ENCODE data around the gene SYT15. TPM values are rescaled to one million over a fixed set of nuclear protein-coding genes. Genes with fewer than 3 reads are reported as not detected.
"Not testable (repeated sequence)": the region's sequence is repeated elsewhere in the genome, so short reads cannot be mapped to it uniquely, and the experiment has no call there.

Gene SYT15
- total RNA-seq, result 1.3 and 1.8 TPM in 2 replicates

DNA sequence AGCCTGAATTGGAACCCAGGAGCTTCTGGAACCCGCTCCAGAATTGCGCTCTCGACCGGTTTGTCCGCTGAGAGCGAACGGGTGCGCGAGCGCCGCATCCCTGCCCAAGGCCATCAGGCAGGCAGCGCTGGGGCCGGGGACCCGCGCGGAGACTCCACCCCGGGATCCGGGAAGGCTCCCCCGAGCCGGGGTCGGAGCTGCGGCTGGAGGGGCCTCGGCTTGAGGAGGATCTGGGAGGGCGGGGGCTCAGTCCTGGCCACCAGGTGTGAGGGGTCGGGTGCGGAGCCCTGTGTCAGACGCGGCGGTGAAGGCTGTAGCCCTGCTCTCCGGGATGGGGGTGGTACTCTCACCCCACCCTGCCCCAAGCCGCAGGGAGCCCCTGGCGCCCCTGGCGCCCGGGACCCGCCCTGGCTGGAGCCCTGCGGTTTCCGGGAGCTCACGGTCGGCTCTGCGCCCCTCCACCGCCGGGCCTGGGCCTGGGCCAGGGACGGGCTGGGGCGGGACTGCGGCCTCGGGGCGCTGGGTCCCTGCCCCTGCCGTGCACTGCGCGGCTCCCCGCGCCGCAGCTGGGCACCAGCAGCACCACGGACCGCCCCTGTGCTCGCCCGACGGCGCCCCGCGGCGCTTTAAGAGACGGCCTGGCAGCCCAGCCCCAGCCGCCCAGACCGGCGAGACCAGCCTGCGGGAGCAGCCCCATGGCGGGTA is at the start of gene SYT15:
SYT15 (plus strand) TSS at position 655 of the 705 bp plus-strand sequence; CDS start at position 696, 41 bp downstream.
- H3K9me3 Mint-ChIP-seq; H3K27ac Mint-ChIP-seq; intact Hi-C loops (cut with micrococcal nuclease); H3K27me3 Mint-ChIP-seq; H3K36me3 Mint-ChIP-seq (ENCODE audit: low read depth); H3K4me3 Mint-ChIP-seq; H3K4me1 Mint-ChIP-seq: not testable (repeated sequence)
- DNase-seq, result peak; percentile 23

GRCh38 chr10:46529742-46530141 is 49.2 kb upstream of the SYT15 start:
- intact Hi-C loops (cut with micrococcal nuclease); H3K9me3 Mint-ChIP-seq; H3K36me3 Mint-ChIP-seq (ENCODE audit: low read depth); H3K4me1 Mint-ChIP-seq; H3K4me3 Mint-ChIP-seq; H3K27me3 Mint-ChIP-seq; DNase-seq; H3K27ac Mint-ChIP-seq: not testable (repeated sequence)

DNA sequence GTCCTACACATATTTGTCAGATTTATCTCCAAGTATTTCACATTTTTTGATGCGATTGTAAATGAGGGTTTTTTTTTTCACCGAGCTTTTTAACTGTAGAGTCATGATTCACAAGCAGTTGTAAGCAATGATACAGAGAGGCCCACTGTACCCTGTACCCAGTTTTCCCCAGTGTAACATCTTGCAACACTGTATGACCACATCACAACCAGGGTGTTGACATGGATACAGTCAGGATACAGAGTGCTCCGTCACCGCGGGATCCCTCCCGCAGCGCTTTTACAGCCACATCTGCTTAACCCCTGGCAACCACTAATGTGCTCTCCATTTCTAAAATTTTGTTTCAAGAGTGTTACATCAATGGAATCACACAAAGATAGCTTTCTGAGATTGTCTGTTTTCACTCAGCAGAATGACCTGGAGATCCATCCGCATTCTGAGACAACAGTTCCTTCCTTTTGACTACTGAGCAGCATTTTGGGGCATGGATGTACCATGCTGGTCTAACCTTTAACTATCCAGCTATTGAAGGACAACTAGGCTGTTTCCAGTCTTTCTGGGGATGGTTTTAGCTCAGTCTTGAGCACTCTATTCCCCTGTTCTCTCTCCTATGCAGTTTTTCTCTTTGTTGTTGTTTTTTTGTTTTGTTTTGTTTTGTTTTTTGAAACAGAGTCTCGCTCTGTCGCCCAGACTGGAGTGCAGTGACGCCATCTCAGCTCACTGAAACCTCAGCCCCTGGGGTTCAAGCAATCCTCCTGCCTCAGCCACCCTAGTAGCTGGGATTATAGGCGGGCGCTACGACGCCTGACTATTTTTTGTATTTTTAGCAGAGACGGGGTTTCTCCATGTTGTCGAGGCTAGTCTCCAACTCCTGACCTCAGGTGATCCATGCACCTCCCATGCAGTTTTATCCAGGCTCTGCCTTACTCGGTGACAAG is 48.4 kb upstream of the SYT15 start:
- no peak for DNase-seq
- H3K27me3 Mint-ChIP-seq, result no peaks in the 10 kb centered on the region
- no peak overlapping the region for H3K4me3 Mint-ChIP-seq
- no peaks in the 10 kb centered on the region for H3K4me1 Mint-ChIP-seq
- H3K27ac Mint-ChIP-seq, result no peak overlapping the region
- no peaks in the 10 kb centered on the region for H3K9me3 Mint-ChIP-seq
- H3K36me3 Mint-ChIP-seq (ENCODE audit: low read depth), result no peaks in the 10 kb centered on the region
- intact Hi-C loops (cut with micrococcal nuclease), result no loop called here

- intact Hi-C loops (cut with micrococcal nuclease); H3K9me3 Mint-ChIP-seq; H3K27ac Mint-ChIP-seq; H3K27me3 Mint-ChIP-seq; DNase-seq; H3K4me1 Mint-ChIP-seq; H3K36me3 Mint-ChIP-seq (ENCODE audit: low read depth); H3K4me3 Mint-ChIP-seq: not testable (repeated sequence)
Observed at GRCh38 chr10:46532256-46532655, 46.7 kb upstream of the SYT15 start.

- Mint-ChIP-seq H3K36me3 (ENCODE audit: low read depth) (no peaks in the 10 kb centered on the region), H3K27ac (no peak overlapping the region), H3K4me3 (no peak overlapping the region), H3K4me1 (no peaks in the 10 kb centered on the region), H3K9me3 (no peaks in the 10 kb centered on the region), H3K27me3 (peaks cover 17% of the 10 kb centered on the region)
- no peak for DNase-seq
- intact Hi-C loops (cut with micrococcal nuclease), result no loop called here
Observed at GRCh38 chr10:46534828-46535524, 44.0 kb upstream of the SYT15 start.

DNA sequence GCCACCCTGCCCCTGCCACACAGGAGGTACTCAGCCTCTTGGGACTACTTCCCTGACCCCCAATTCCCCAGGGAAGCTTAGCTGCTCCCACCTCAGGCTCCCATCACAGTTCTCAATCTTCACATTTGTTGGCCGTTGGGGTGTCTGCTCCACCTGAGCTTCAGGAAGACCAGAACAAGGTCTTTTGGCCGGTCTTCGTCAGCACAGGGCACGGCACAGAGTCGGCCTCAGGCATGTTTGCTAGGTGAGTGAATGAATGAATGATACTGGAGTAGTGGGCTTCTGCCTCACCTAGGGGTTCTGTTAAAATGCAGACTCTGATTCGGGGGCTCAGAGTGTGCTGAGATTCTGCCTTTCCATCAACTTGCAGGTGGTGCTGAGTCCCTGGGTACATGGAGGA is 42.8 kb upstream of the SYT15 start:
- Mint-ChIP-seq H3K36me3 (ENCODE audit: low read depth) (no peaks in the 10 kb centered on the region), H3K27ac (no peak overlapping the region), H3K9me3 (no peaks in the 10 kb centered on the region), H3K4me3 (no peak overlapping the region), H3K4me1 (no peaks in the 10 kb centered on the region), H3K27me3 (peaks cover 26% of the 10 kb centered on the region)
- no peak for DNase-seq
- intact Hi-C loops (cut with micrococcal nuclease), result no loop called here

DNA sequence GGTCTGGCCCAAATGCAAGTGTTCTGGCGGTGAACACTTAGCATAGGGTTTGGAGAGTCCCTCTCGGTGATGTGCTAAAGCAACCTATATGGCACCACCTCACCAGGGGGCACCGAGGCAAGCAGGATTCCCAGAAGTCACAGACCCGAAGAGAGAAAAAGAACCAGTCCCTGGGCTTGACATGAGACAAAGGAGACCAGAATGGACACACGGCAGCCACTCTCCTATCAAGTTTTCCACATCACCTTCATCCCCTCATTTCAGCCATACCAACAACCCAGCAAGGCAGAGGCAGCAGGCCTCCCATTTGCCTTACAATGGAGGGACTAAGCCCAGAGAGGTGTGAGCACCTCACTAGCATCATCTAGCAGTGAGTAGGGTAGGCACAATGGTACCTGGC is 42.1 kb upstream of the SYT15 start:
- Mint-ChIP-seq H3K4me1 (no peaks in the 10 kb centered on the region), H3K9me3 (no peaks in the 10 kb centered on the region), H3K4me3 (no peak overlapping the region), H3K27me3 (peaks cover 26% of the 10 kb centered on the region), H3K27ac (no peak overlapping the region), H3K36me3 (ENCODE audit: low read depth) (no peaks in the 10 kb centered on the region)
- DNase-seq, result no peak
- intact Hi-C loops (cut with micrococcal nuclease), result no loop called here

DNA sequence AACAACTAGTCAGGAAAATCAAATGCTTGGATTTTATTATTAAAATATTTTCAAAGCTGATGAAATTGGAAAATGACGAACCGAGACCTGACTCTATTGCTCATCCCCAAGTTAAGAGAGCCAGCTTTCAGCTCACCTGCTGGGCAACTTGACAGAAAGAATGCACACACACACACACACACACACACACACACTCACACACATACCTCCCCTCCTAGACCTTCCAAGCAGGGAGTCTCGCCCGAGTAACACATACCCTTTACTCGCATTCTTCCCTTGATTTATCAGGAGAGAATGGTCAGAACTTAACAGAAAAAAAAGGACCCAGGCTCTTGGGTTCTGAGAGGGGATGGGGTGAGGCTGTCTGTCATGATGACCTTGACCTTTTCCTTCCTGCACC is 41.6 kb upstream of the SYT15 start:
- intact Hi-C loops (cut with micrococcal nuclease), result no loop called here
- DNase-seq, result no peak
- Mint-ChIP-seq H3K9me3 (no peaks in the 10 kb centered on the region), H3K27ac (no peak overlapping the region), H3K4me1 (no peaks in the 10 kb centered on the region), H3K4me3 (no peak overlapping the region), H3K27me3 (peaks cover 30% of the 10 kb centered on the region), H3K36me3 (ENCODE audit: low read depth) (no peaks in the 10 kb centered on the region)

DNA sequence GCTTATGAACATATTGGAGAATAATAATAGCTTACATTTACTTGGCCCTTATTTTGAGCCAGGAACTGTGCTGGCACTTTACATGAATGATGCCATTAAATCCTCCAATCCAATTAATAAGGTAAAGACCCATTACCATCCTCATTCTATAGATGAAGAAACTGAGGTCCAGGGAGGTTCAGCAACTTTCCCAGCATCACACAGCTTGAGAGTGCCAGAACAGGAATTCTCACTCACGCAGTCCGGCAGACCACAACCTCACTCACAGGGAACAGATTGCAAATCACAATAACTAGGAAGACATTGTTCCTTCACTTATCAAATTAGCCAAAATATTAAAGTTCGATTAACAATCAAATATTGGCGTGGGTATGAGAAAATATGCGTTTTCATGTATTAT is 40.8 kb upstream of the SYT15 start:
- intact Hi-C loops (cut with micrococcal nuclease), result no loop called here
- H3K36me3 Mint-ChIP-seq (ENCODE audit: low read depth), result no peaks in the 10 kb centered on the region
- no peaks in the 10 kb centered on the region for H3K9me3 Mint-ChIP-seq
- no peaks in the 10 kb centered on the region for H3K4me1 Mint-ChIP-seq
- DNase-seq, result no peak
- no peak overlapping the region for H3K27ac Mint-ChIP-seq
- H3K27me3 Mint-ChIP-seq, result peaks cover 36% of the 10 kb centered on the region
- H3K4me3 Mint-ChIP-seq, result no peak overlapping the region

DNA sequence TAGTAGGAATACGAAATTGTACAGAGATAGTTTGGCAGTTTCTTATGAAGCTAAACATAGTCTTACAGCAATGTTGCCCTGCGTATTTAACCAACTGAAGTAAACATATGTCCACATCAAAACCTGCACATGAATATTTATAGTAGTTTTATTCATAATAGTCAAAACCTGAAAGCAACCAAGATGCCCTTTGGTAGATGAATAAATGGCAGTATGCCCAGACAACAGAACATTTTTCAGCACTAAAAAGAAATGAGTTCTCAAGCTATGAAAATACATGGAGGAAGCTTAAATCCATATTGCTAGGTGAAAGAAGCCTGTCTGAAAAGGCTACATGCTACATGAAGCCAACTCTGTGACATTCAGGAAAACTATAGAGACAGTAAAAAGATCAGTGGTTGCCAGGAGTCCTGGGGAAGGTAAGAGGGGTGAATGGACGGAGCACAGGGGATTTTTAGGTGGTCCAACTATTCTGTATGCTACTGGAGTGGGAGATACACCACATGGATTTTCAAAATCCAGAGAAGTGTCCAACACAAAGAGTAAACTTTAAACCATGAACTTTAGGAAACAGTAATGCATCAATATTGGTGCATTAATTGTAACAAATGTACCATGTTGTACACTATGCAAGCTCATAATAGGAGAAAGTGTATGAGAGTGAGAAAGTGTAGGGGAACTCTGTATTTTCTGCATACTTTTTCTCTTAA is 40.1 kb upstream of the SYT15 start:
- DNase-seq, result no peak
- intact Hi-C loops (cut with micrococcal nuclease), result no loop called here
- Mint-ChIP-seq H3K9me3 (no peaks in the 10 kb centered on the region), H3K27ac (no peak overlapping the region), H3K4me3 (no peak overlapping the region), H3K36me3 (ENCODE audit: low read depth) (no peaks in the 10 kb centered on the region), H3K27me3 (peaks cover 36% of the 10 kb centered on the region), H3K4me1 (no peaks in the 10 kb centered on the region)

DNA sequence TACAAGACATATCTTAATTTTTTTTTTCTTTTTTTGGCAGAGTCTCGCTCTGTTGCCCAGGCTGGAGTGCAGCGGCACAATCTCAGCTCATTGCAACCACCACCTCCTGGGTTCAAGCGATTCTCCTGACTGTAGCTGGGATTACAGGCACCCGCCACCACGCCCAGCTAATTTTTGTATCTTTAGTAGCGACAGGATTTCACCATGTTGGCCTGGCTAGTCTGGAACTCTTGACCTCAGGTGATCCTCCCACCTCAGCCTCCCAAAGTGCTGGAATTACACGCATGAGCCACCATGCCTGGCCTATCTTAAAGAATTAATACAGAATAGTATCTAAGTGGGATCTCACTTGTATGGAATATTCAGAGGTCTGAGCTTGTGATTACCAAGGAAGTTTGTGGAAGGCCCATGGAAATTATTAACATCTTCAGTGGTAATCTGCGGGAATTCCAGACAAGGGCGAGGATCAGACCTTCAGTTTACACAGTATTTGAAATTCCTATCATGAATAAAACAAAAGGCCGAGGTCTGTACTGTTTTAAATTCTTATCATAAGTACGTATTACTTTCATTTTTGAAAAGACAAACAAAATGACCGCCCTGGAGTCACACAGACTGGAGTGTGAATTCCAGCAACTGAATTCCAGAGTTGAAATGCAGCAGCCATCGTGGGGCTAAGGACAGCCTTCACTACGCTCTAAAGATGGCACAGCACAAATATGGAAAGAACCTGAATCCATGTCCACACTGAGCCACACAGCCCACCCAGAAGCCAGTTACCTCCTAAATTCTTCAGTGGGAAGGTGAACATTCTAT is 39.1 kb upstream of the SYT15 start:
- Mint-ChIP-seq H3K4me1 (no peaks in the 10 kb centered on the region), H3K27me3 (peaks cover 37% of the 10 kb centered on the region), H3K36me3 (ENCODE audit: low read depth) (no peaks in the 10 kb centered on the region), H3K27ac (no peak overlapping the region), H3K9me3 (no peaks in the 10 kb centered on the region), H3K4me3 (no peak overlapping the region)
- no peak for DNase-seq
- intact Hi-C loops (cut with micrococcal nuclease), result no loop called here

DNA sequence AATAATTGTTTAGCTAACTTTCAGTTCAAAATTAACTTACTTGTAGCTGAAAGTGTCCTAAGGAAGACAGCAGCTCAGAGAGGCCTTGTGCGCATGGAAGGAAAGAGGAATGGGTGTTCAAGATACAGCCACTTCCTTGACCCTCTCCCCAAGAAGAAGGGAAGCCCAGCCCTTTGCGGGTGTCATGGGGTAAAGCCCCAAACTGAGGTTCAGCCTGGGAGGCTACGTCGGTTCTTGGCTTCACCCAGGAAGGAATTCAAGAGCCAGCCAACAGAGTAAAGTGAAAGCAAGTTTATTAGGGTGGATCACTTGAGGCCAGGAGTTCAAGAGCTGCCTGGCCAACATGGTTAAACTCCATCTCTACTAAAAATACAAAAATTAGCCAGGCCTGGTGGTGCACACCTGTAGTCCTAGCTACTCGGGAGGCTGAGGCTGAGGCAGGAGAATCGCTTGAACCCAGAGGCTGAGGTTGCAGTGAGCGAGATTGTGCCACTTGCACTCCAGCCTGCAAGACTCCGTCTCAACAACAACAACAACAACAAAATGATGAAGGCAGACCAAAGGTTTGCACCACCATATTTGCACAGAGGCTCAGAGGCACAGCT is 38.4 kb upstream of the SYT15 start:
- Mint-ChIP-seq H3K4me3 (no peak overlapping the region), H3K27me3 (peaks cover 38% of the 10 kb centered on the region), H3K9me3 (no peaks in the 10 kb centered on the region), H3K36me3 (ENCODE audit: low read depth) (no peaks in the 10 kb centered on the region), H3K27ac (no peak overlapping the region), H3K4me1 (no peaks in the 10 kb centered on the region)
- intact Hi-C loops (cut with micrococcal nuclease), result no loop called here
- no peak for DNase-seq

Measured in activated CD4-positive, alpha-beta T cell treated with anti-CD3 and anti-CD28 coated beads, Interleukin-2, amount 10 ng/mL, durations not matched to agents 24 days and 14 days (primary cell).